Parathyroid adenoma (tissue), 2 donors: ENCODE results near the gene TTLL12.

Source experiments
- H2AFZ ChIP-seq: fragments of 300-600 bp; sonication (generic); one replicate; pipeline ENCODE4 v1.7.0; 2017; ENCODE audit warnings: antibody characterized with exemption, mild to moderate bottlenecking
- H3K27ac ChIP-seq: fragments of 300-600 bp; sonication (generic); one replicate; pipeline ENCODE4 v1.7.0; 2017
- H3K27me3 ChIP-seq: fragments of 300-600 bp; sonication (generic); one replicate; pipeline ENCODE4 v1.7.0; 2017; ENCODE audit warnings: low read length; ENCODE audit not compliant: control insufficient read depth, insufficient read depth
- H3K36me3 ChIP-seq: fragments of 300-600 bp; sonication (generic); one replicate; pipeline ENCODE4 v1.7.0; 2017; ENCODE audit warnings: low read length; ENCODE audit not compliant: control insufficient read depth, insufficient read depth
- H3K4me1 ChIP-seq: fragments of 300-600 bp; sonication (generic); one replicate; pipeline ENCODE4 v1.7.0; 2017; ENCODE audit warnings: control low read depth
- H3K4me2 ChIP-seq: fragments of 300-600 bp; sonication (generic); one replicate; pipeline ENCODE4 v1.7.0; 2017; ENCODE audit warnings: low read length
- H3K4me3 ChIP-seq: fragments of 300-600 bp; sonication (generic); one replicate; pipeline ENCODE4 v1.7.0; 2017; ENCODE audit warnings: low read depth, low read length
- H3K79me2 ChIP-seq: fragments of 300-600 bp; sonication (generic); one replicate; pipeline ENCODE4 v1.7.0; 2017; ENCODE audit warnings: control low read depth
- H3K9ac ChIP-seq: fragments of 300-600 bp; sonication (generic); one replicate; pipeline ENCODE4 v1.7.0; 2017; ENCODE audit warnings: mild to moderate bottlenecking
- H3K9me3 ChIP-seq: fragments of 300-600 bp; sonication (generic); one replicate; pipeline ENCODE4 v1.7.0; 2017; ENCODE audit warnings: low read length; ENCODE audit not compliant: control insufficient read depth
- TF ChIP-seq, protein P1 (sequence below): fragments of 300-600 bp; sonication (generic); IDR thresholded peaks from one replicate; pipeline ENCODE4 v1.7.0; 2017; ENCODE audit warnings: antibody characterized with exemption, mild to moderate bottlenecking
- donor health status: primary hyperparathyroidism.

The TTLL12 gene

DNA sequence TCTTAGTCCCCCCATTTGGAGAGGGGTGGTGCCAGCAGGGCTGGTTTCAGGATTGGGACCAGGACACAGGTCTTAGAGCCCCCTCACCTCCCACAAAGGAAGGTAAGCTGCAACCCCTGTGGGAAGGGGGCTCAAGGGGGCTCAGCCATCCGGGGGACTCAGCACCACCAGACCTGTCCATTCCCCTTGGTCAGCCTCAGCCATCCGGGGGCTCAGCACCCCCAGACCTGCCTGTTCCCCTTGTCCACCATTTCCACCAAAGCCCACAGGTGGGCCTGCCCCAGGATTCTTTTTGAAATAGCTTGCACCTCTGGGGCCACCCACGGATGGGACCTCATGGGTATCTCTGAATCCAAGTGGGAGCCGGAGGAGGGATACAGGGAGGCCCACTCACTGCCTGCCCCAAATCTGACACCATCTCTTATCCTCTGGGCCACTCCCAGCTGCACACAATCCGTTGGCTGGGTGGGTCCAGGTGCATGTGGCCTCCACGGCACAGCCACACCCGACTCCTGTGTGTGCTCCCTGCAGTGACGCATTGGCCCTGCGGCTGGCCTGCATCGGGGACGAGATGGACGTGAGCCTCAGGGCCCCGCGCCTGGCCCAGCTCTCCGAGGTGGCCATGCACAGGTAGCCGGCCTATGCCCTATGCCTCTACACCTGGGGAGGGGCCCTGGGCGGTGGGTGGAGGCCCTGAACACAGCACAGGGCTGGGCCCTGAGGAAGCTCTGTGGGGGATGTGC is 59.6 kb downstream of the TTLL12 start:
- H3K27ac ChIP-seq, result no peak overlapping the region
- TF ChIP-seq, protein P1, sequence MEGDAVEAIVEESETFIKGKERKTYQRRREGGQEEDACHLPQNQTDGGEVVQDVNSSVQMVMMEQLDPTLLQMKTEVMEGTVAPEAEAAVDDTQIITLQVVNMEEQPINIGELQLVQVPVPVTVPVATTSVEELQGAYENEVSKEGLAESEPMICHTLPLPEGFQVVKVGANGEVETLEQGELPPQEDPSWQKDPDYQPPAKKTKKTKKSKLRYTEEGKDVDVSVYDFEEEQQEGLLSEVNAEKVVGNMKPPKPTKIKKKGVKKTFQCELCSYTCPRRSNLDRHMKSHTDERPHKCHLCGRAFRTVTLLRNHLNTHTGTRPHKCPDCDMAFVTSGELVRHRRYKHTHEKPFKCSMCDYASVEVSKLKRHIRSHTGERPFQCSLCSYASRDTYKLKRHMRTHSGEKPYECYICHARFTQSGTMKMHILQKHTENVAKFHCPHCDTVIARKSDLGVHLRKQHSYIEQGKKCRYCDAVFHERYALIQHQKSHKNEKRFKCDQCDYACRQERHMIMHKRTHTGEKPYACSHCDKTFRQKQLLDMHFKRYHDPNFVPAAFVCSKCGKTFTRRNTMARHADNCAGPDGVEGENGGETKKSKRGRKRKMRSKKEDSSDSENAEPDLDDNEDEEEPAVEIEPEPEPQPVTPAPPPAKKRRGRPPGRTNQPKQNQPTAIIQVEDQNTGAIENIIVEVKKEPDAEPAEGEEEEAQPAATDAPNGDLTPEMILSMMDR, result no peak
- H3K4me1 ChIP-seq, result no peaks in the 10 kb centered on the region

DNA sequence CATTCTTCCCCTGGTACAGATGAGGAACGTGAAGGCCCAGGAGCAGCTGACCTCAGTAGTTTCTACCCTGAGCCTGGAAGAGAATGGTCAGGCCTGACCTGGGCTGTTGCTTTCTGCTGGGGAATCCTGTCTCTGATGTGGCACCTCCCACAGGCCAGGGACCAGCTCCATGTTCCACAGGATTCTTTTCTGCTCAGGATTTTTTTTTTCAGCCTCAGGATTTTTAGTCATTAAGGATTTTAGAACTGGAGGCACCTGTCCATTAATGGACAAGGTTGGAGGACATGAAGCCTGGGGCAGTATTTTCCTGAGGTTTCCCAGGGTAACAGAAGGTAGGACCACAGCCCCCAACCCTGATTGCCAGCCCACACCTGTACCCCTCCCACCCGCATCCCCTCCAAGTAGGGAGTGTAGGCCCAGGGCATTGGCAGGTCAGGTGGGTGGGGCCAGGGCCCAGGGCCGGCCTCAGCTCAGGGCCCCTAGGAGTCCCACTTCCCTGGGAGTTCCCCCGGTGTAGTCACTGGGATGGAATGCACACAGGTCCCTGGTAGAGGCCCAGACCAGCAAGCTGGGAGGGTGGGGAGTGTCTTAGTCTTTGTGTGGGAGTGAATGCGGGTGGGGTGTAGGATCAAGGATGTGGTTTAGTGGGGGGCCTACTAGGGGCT is 60.3 kb downstream of the TTLL12 start:
- TF ChIP-seq, protein P1, result no peak
- no peak overlapping the region for H3K4me2 ChIP-seq
- H3K4me3 ChIP-seq, result no peak overlapping the region
- no peaks in the 10 kb centered on the region for H3K9me3 ChIP-seq
- H2AFZ ChIP-seq, result no peak overlapping the region
- no peaks in the 10 kb centered on the region for H3K36me3 ChIP-seq
- H3K27ac ChIP-seq, result no peak overlapping the region
- H3K9ac ChIP-seq, result no peak overlapping the region
- no peaks in the 10 kb centered on the region for H3K4me1 ChIP-seq
- H3K27me3 ChIP-seq, result no peaks in the 10 kb centered on the region
- no peaks in the 10 kb centered on the region for H3K79me2 ChIP-seq

More for the DNA sequence above, 59.6 kb downstream of the TTLL12 start:
- H3K9me3 ChIP-seq, result no peaks in the 10 kb centered on the region
- H2AFZ ChIP-seq, result no peak overlapping the region
- no peak overlapping the region for H3K4me2 ChIP-seq
- no peaks in the 10 kb centered on the region for H3K27me3 ChIP-seq
- no peak overlapping the region for H3K4me3 ChIP-seq
- H3K79me2 ChIP-seq, result no peaks in the 10 kb centered on the region
- H3K9ac ChIP-seq, result no peak overlapping the region
- H3K36me3 ChIP-seq, result no peaks in the 10 kb centered on the region

DNA sequence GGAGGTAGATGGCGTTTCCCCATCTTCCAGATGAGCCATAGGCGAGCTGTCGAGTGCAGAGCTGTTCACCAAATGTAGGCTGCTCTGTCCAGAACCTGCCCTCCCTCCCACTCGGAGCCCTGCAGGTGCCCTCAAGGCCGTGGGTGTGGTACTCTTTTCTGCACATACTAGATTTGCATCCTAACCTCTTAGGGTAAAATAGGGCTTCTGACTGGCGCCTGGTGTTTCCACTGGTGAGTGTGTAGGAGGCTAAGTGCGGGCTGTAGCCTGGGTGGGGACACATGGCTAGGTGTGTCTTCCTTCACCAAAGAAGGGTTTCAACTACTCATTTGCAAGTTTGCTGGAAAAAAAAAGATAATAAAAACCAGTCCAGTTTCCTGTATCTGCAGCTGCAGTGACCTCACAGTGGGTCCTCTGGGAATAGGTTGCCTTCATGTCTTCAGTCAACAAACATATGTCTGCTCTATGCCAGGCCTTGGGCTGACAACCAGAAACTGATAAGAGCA is 67.9 kb downstream of the TTLL12 start:
- TF ChIP-seq, protein P1, result no peak
- Histone ChIP-seq H3K4me1 (no peaks in the 10 kb centered on the region), H3K9ac (no peak overlapping the region), H2AFZ (no peak overlapping the region), H3K9me3 (no peaks in the 10 kb centered on the region), H3K4me2 (no peak overlapping the region), H3K4me3 (no peak overlapping the region), H3K27me3 (no peaks in the 10 kb centered on the region), H3K27ac (no peak overlapping the region), H3K79me2 (no peaks in the 10 kb centered on the region), H3K36me3 (no peaks in the 10 kb centered on the region)

DNA sequence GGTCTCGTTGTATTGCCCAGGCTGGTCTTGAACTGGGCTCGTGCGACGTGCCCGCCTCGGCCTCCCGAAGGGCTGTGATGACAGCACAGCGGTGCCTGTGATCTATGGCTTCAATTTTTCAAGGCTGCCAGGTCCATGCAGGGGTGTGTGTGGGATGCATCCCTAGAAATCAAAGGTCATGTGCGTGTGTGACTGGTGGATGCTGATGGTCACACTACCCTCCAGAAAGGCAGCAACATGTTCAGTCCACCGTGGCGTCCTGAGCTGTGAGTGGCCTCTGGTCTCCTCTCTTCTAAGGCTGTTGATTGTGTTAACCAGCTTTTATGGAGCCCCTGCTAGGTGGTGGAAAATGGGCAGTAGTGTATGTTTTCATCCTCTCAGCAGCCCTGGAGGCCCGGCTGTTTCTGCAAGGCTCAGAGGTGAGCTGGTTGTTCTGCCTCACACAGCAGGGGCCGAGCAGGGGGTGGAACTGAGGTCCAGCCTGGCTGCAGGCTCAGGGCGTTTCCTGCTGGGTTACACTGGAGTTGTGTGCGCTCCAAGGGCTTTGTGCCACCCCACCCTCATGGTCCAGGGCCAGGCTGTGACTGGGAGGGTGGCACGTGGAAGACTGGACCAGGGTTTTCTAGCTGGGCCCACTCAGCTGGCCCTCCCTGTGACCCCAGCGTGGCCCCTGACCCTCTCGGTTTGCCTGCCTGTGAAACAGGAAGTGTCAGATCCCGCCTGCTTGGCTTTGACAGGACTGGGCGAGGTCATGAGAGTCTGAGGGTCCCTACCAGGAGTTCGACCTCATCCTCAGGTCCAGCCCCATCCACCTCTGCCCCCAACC is 68.7 kb downstream of the TTLL12 start:
- Histone ChIP-seq H3K4me1 (no peaks in the 10 kb centered on the region), H3K27me3 (no peaks in the 10 kb centered on the region), H3K4me3 (no peak overlapping the region), H3K27ac (no peak overlapping the region), H3K36me3 (no peaks in the 10 kb centered on the region), H3K9ac (no peak overlapping the region), H3K9me3 (no peaks in the 10 kb centered on the region), H3K4me2 (no peak overlapping the region), H3K79me2 (no peaks in the 10 kb centered on the region), H2AFZ (no peak overlapping the region)
- TF ChIP-seq, protein P1, result no peak
